GM12873 (cell line): ENCODE data around the gene NFE2.

Source experiments
- CTCF ChIP-seq: IDR thresholded peaks from 2 replicates; pipeline ENCODE4 v1.5.1; 2012; ENCODE audit warnings: low read depth, mild to moderate bottlenecking, moderate library complexity, low read length, control low read depth; ENCODE audit not compliant: insufficient read depth; ENCODE audit errors: missing control alignments

NFE2 gene

GRCh38 chr12:54299515-54300224, 1.1 kb downstream of the NFE2 start:
- no peak for TF ChIP-seq CTCF

- peak; percentile 12 for TF ChIP-seq CTCF
Measured at GRCh38 chr12:54298904-54299303, 1.9 kb downstream of the NFE2 start.

- TF ChIP-seq CTCF, result no peak
Measured at GRCh38 chr12:54296393-54297099, 4.3 kb downstream of the NFE2 start.

- no peak for TF ChIP-seq CTCF
Measured at GRCh38 chr12:54294953-54295566, 5.8 kb downstream of the NFE2 start.

GRCh38 chr12:54294152-54294952, 6.5 kb downstream of the NFE2 start:
- peak; percentile 87 for TF ChIP-seq CTCF

GRCh38 chr12:54292931-54293241, 7.9 kb downstream of the NFE2 start:
- no peak for TF ChIP-seq CTCF
